ENCODE data around the gene BSN. TPM values are rescaled to one million over a fixed set of nuclear protein-coding genes. Genes with fewer than 3 reads are reported as not detected.

Gene BSN
- total RNA-seq (2021) = 0.23 and 0.28 TPM in 2 replicates
- percentile 13 among the genes with signal in this experiment for Bru-seq, nascent RNA
- percentile 9 among the genes with signal in this experiment for BruChase-seq, experiment 1, labeled RNA remaining after a 2-hour chase
- percentile 12 among the genes with signal in this experiment for BruChase-seq, experiment 2, labeled RNA remaining after a 6-hour chase
- long read RNA-seq = 0 reads

- peaks cover 3% of the 10 kb centered on the region; the same call in 1 of the 2 replicates for H3K4me1 ChIP-seq (replicated peaks; ENCODE audit: insufficient read depth)
- H3K9me3 ChIP-seq (ENCODE audit: insufficient read depth, low read depth) = no peaks in the 10 kb centered on the region
- ChIA-PET POLR2A (ENCODE audit: unreplicated experiment) (interaction anchor here (0.6 to 0.7 kb wide), 3 partner anchors 25 to 247 kb away, joined by 3 to 4 read pairs (median 3); no protein-coding TSS in a partner anchor), CTCF (interaction anchor here (0.6 kb wide), 2 partner anchors 139 to 249 kb away, joined by 3 to 23 read pairs; partner anchors contain the start of gene INKA1)
- no peaks in the 10 kb centered on the region for H3K79me2 ChIP-seq (ENCODE audit: low read depth)
- no peaks in the 10 kb centered on the region for H3K36me3 ChIP-seq (ENCODE audit: low read depth)
- H3K27ac ChIP-seq = no peak within 1 kb of the TSS
- H3K4me3 ChIP-seq = peak within 1 kb of the TSS; percentile 97
- TF ChIP-seq EZH2 (IDR thresholded peaks at IDR 0.05; ENCODE audit: low read depth) = no peak
- TF ChIP-seq CTCF (conservative IDR thresholded peaks at IDR 0.05) = no peak
- peak; percentile 56 to 91 for DNase-seq
- no peaks in the 10 kb centered on the region for H3F3A ChIP-seq (ENCODE audit: insufficient read depth, low read depth)
- no TSS peak for BruUV-seq (replicated peaks)
- peak within 1 kb of the TSS; percentile 99 for H2AFZ ChIP-seq
- peak within 1 kb of the TSS; percentile 99 for H3K4me2 ChIP-seq
- peaks cover 37% of the 10 kb centered on the region for H3K27me3 ChIP-seq (ENCODE audit: insufficient read depth, low read depth)
- H3K9me2 ChIP-seq (ENCODE audit: insufficient read depth) = no peaks in the 10 kb centered on the region
- intact Hi-C loops (cut with micrococcal nuclease; ENCODE audit: unreplicated experiment) = no loop called here
- H4K20me1 ChIP-seq (ENCODE audit: insufficient read depth) = no peaks in the 10 kb centered on the region
These were observed at the start of gene BSN for GRCh38 chr3:49553692-49554632. BSN (plus strand) TSS chr3:49554477; CDS start chr3:49554603, 126 bp downstream.

- BruUV-seq (replicated peaks) = no TSS peak
- intact Hi-C loops (cut with micrococcal nuclease; ENCODE audit: unreplicated experiment) = no loop called here
- ChIA-PET CTCF (no interaction called here), POLR2A (ENCODE audit: unreplicated experiment) (interaction anchor here (0.7 kb wide), 1 partner anchor 550 kb away, joined by 3 read pairs; no protein-coding TSS in a partner anchor)
- Histone ChIP-seq H4K20me1 (ENCODE audit: insufficient read depth) (no peaks in the 10 kb centered on the region), H3K4me2 (no peak overlapping the region), H3K4me1 (replicated peaks; ENCODE audit: insufficient read depth) (no peaks in the 10 kb centered on the region), H3K27me3 (ENCODE audit: insufficient read depth, low read depth) (no peaks in the 10 kb centered on the region), H3K9me2 (ENCODE audit: insufficient read depth) (no peaks in the 10 kb centered on the region), H2AFZ (no peak overlapping the region), H3K79me2 (ENCODE audit: low read depth) (peaks cover 28% of the 10 kb centered on the region), H3K36me3 (ENCODE audit: low read depth) (peaks cover 6% of the 10 kb centered on the region; the same call in 1 of the 2 replicates), H3F3A (ENCODE audit: insufficient read depth, low read depth) (peaks cover 4% of the 10 kb centered on the region; the same call in 1 of the 2 replicates), H3K4me3 (no peak overlapping the region), H3K9me3 (ENCODE audit: insufficient read depth, low read depth) (no peaks in the 10 kb centered on the region), H3K27ac (no peak overlapping the region)
- TF ChIP-seq EZH2 (IDR thresholded peaks at IDR 0.05; ENCODE audit: low read depth) (no peak), CTCF (conservative IDR thresholded peaks at IDR 0.05) (no peak)
- no peak for DNase-seq
These were observed 47.4 kb upstream of the BSN start for GRCh38 chr3:49506906-49507305.

DNA sequence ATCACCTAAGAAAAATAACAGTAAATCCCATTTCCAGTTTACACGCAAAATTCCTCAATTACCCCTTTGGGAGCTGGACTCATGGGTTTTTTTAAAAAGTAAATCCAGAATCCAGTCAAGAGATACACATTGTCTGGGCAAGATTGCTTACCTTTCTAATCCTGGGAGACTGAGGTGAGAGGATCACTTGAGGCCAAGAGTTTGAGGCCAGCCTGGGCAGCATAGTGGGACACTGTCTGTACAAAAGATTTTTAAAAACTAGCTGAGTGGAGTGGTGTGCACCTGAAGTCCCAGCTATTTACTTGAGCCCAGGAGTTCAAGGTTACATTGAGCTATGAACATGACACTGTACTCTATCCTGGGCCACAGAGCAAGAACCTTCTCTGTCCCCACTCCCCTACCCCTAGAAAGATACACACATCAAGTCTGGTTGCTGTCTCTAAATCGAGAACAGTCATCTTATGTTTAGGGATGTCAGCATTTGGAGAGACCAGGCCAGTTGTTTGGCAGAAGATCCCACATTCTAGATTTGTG is 45.2 kb upstream of the BSN start:
- intact Hi-C loops (cut with micrococcal nuclease; ENCODE audit: unreplicated experiment) = no loop called here
- CTCF ChIA-PET = no interaction called here

More for the DNA sequence above, 45.2 kb upstream of the BSN start:
- no peak for TF ChIP-seq CTCF (conservative IDR thresholded peaks at IDR 0.05)
- Histone ChIP-seq H3F3A (ENCODE audit: insufficient read depth, low read depth) (peaks cover 4% of the 10 kb centered on the region; the same call in 1 of the 2 replicates), H3K27me3 (ENCODE audit: insufficient read depth, low read depth) (no peaks in the 10 kb centered on the region), H3K4me3 (no peak overlapping the region), H4K20me1 (ENCODE audit: insufficient read depth) (no peaks in the 10 kb centered on the region), H3K4me2 (no peak overlapping the region), H3K4me1 (replicated peaks; ENCODE audit: insufficient read depth) (peaks cover 8% of the 10 kb centered on the region), H3K9me2 (ENCODE audit: insufficient read depth) (no peaks in the 10 kb centered on the region), H2AFZ (no peak overlapping the region), H3K36me3 (ENCODE audit: low read depth) (peaks cover 10% of the 10 kb centered on the region; the same call in 1 of the 2 replicates), H3K27ac (no peak overlapping the region), H3K9me3 (ENCODE audit: insufficient read depth, low read depth) (no peaks in the 10 kb centered on the region), H3K79me2 (ENCODE audit: low read depth) (peaks cover 30% of the 10 kb centered on the region)
- DNase-seq = no peak
- no TSS peak for BruUV-seq (replicated peaks)
- POLR2A ChIA-PET (ENCODE audit: unreplicated experiment) = no interaction called here
